CD4-positive, alpha-beta T cell (primary cell): Measurements from ENCODE around the gene ST6GAL1. TPM values are rescaled to one million over a fixed set of nuclear protein-coding genes. Genes with fewer than 3 reads are reported as not detected.
A peak's percentile ranks its signal among the peaks of the same experiment; 100 is the strongest.

Source experiments
- ATAC-seq: fragments of 200-7000 bp; cut with Tn5 transposase; one replicate; pipeline ENCODE4 v1.10.0; 2022; ENCODE audit warnings: mild to moderate bottlenecking; ENCODE audit not compliant: poor library complexity
- CTCF ChIA-PET: fragments of 350-600 bp; sonication (Branson Sonifier 250); formaldehyde crosslinking; loops from one replicate; lab custom pipeline; 2021; ENCODE audit warnings: antibody characterized with exemption, inconsistent platforms; lab: Charles Lee
- POLR2A ChIA-PET: fragments of 350-600 bp; sonication (Branson Sonifier 250); formaldehyde crosslinking; loops from one replicate; lab custom pipeline; 2021; ENCODE audit warnings: antibody characterized with exemption, inconsistent platforms; lab: Charles Lee
- DNase-seq, 14 experiments: peaks; one replicate each; pipeline ENCODE4 v3.0.0-alpha.2; 2013 to 2020; ENCODE audit warnings: mixed read lengths in 2 of 14
- H3K27ac ChIP-seq, 2 donors: one replicate each; pipeline versions ENCODE4 v1.5.1 to v1.7.0; 2013; ENCODE audit warnings: low read length in 2 of 2, low read depth in 1 of 2, mild to moderate bottlenecking in 1 of 2
- H3K27me3 ChIP-seq, 2 experiments: 1 replicate in 1 of 2; 2 replicates in 1 of 2; pipeline versions ENCODE4 v1.6.1 to v1.7.0; 2013; ENCODE audit warnings: low read length in 2 of 2, control low read depth in 1 of 2, mild to moderate bottlenecking in 1 of 2, moderate library complexity in 1 of 2; ENCODE audit not compliant: insufficient read depth in 2 of 2, control insufficient read depth in 1 of 2
- H3K36me3 ChIP-seq: one replicate; pipeline ENCODE4 v1.6.1; 2013; ENCODE audit warnings: low read length, control low read depth; ENCODE audit not compliant: insufficient read depth
- H3K4me1 ChIP-seq: one replicate; pipeline ENCODE4 v1.6.1; 2013; ENCODE audit warnings: low read length, control low read depth; ENCODE audit not compliant: insufficient read depth
- H3K4me3 ChIP-seq: one replicate; pipeline ENCODE4 v1.5.1; 2013; ENCODE audit warnings: mild to moderate bottlenecking, low read length, moderate library complexity
- H3K9me3 ChIP-seq, 2 experiments: 1 replicate in 1 of 2; 2 replicates in 1 of 2; pipeline versions ENCODE4 v1.6.1 to v1.7.0; 2013; ENCODE audit warnings: low read length in 2 of 2, mild to moderate bottlenecking in 2 of 2, control low read depth in 1 of 2, moderate library complexity in 1 of 2; ENCODE audit not compliant: control insufficient read depth in 1 of 2, insufficient read depth in 1 of 2
- H3K27ac Mint-ChIP-seq: one replicate; pipeline ENCODE4 v1.8.0; 2020; ENCODE audit warnings: mixed read lengths
- H3K27me3 Mint-ChIP-seq: one replicate; pipeline ENCODE4 v1.8.0; 2021; ENCODE audit warnings: mixed read lengths
- H3K36me3 Mint-ChIP-seq: one replicate; pipeline ENCODE4 v1.8.0; 2021; ENCODE audit warnings: low read depth, mixed read lengths
- H3K4me1 Mint-ChIP-seq: one replicate; pipeline ENCODE4 v1.8.0; 2021; ENCODE audit warnings: low read depth, mixed read lengths
- H3K4me3 Mint-ChIP-seq: one replicate; pipeline ENCODE4 v1.8.0; 2020; ENCODE audit warnings: mild to moderate bottlenecking, mixed read lengths
- H3K9me3 Mint-ChIP-seq: one replicate; pipeline ENCODE4 v1.8.0; 2020; ENCODE audit warnings: mixed read lengths
- CTCF ChIP-seq: fragments of 200-600 bp; IDR thresholded peaks from one replicate; pipeline ENCODE4 v1.8.0; 2022; ENCODE audit warnings: antibody characterized with exemption, mild to moderate bottlenecking
- intact Hi-C, 2 experiments: fragments of 100-400 bp; cut with DNase I in 1 of 2; cut with micrococcal nuclease in 1 of 2; formaldehyde crosslinking; loops; one replicate each; pipeline versions ENCODE4 v1.15.1 to v1.9.0; 2023 to 2025; cut with DNase I, micrococcal nuclease
- total RNA-seq, 174 experiments: library from RNA in 2 of 174; stranded (reverse) in 2 of 174; gene quantifications; one replicate each; pipeline ENCODE4 v1.2.3 and lab custom pipeline; 2021 to 2026

Gene ST6GAL1
- total RNA-seq, 2 experiments from 2014 or later = 27.6 to 29.1 TPM

- H3K4me3 Mint-ChIP-seq = no peak overlapping the region
- Histone ChIP-seq H3K4me1 (peaks cover 56% of the 10 kb centered on the region), H3K9me3 (no peaks in the 10 kb centered on the region), H3K36me3 (peaks cover 34% of the 10 kb centered on the region), H3K4me3 (no peak overlapping the region), H3K27ac (no peak overlapping the region), H3K27me3 (no peaks in the 10 kb centered on the region)
- no peaks in the 10 kb centered on the region for H3K9me3 Mint-ChIP-seq
- CTCF ChIA-PET = no interaction called here
- no peak for DNase-seq
- intact Hi-C loops = no loop called here
- H3K4me1 Mint-ChIP-seq = peaks cover 71% of the 10 kb centered on the region
- no peak for ATAC-seq
- POLR2A ChIA-PET = interaction anchor here (3.6 kb wide), 1 partner anchor 12 kb away, joined by 47 read pairs; no protein-coding TSS in a partner anchor
- peaks cover 48% of the 10 kb centered on the region for H3K36me3 Mint-ChIP-seq
- TF ChIP-seq CTCF = no peak
- H3K27ac Mint-ChIP-seq = peak overlapping the region; percentile 61
- H3K27me3 Mint-ChIP-seq = no peaks in the 10 kb centered on the region
Observed at GRCh38 chr3:187014417-187014864, 84.1 kb downstream of the ST6GAL1 start.

DNA sequence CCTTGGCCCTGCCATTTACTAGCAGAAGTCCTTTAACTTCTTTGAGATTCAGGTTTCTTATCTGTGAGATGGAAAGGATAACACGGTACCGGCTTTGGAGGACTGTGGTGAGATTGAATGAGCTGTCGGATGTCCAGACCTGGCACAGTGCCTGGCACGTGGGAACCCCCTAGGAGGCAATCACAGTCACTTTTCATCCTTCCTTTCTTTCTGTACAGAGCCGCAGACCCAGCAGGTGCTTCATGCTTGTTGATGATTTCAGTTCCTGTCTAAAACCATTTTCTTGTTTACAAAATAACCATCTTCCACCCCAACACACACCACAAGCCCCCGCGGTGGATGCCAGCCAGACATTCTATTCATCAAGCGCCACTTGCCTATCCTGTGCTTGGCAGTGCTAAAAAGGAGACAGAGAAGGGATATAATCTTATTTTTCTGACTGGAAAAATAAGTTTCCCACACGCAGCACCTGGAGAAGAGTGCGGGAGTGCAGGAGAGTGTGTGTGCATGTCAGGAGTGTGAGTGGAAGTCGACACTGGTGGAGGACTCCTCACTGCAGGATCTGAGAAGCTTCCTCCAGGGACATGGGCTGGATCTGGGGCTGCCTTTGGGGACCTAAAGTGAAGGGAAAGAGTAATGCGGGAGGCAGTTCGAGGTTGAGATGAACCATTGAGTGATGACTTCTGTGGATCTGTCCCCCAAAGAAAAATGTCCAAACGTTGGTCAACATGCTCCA is 85.7 kb downstream of the ST6GAL1 start:
- ATAC-seq = no peak
- peak overlapping the region; percentile 20 for H3K4me3 Mint-ChIP-seq
- ChIA-PET POLR2A (interaction anchor here (0.5 to 2.9 kb wide), 5 partner anchors 10 to 167 kb away, joined by 3 to 19 read pairs (median 3); partner anchors contain the start of gene RPL39L), CTCF (interaction anchor here (0.6 to 1.0 kb wide), 2 partner anchors 20 to 26 kb away, joined by 3 to 4 read pairs; no protein-coding TSS in a partner anchor)
- no peaks in the 10 kb centered on the region for H3K9me3 Mint-ChIP-seq
- no peak for TF ChIP-seq CTCF
- peak overlapping the region; percentile 82 for H3K27ac Mint-ChIP-seq
- Histone ChIP-seq H3K27me3 (no peaks in the 10 kb centered on the region), H3K4me1 (peaks cover 71% of the 10 kb centered on the region), H3K9me3 (no peaks in the 10 kb centered on the region), H3K27ac (no peak overlapping the region), H3K4me3 (no peak overlapping the region), H3K36me3 (peaks cover 34% of the 10 kb centered on the region)
- peaks cover 85% of the 10 kb centered on the region for H3K4me1 Mint-ChIP-seq
- intact Hi-C loops = no loop called here
- DNase-seq = peak in 3 of 14 experiments; percentile 21 to 49 (median 30)
- no peaks in the 10 kb centered on the region for H3K27me3 Mint-ChIP-seq
- H3K36me3 Mint-ChIP-seq = peaks cover 54% of the 10 kb centered on the region

- no peaks in the 10 kb centered on the region for H3K27me3 Mint-ChIP-seq
- peak overlapping the region; percentile 82 for H3K27ac Mint-ChIP-seq
- no peak for ATAC-seq
Observed at GRCh38 chr3:187016639-187017345, 86.5 kb downstream of the ST6GAL1 start.

More at GRCh38 chr3:187016639-187017345, 86.5 kb downstream of the ST6GAL1 start:
- H3K4me1 ChIP-seq = peaks cover 71% of the 10 kb centered on the region
- Mint-ChIP-seq H3K4me1 (peaks cover 81% of the 10 kb centered on the region), H3K9me3 (no peaks in the 10 kb centered on the region), H3K4me3 (peak overlapping the region; percentile 20), H3K36me3 (peaks cover 54% of the 10 kb centered on the region)
- POLR2A ChIA-PET = interaction anchor here (1.0 to 2.9 kb wide), 3 partner anchors 9 to 167 kb away, joined by 3 to 19 read pairs (median 4); partner anchors contain the start of gene RPL39L
- intact Hi-C loops = no loop called here
- peak in 1 of 14 experiments; percentile 30 for DNase-seq
- peaks cover 35% of the 10 kb centered on the region for H3K36me3 ChIP-seq
- TF ChIP-seq CTCF = no peak
- H3K27me3 ChIP-seq = no peaks in the 10 kb centered on the region
- CTCF ChIA-PET = interaction anchor here (0.6 to 1.0 kb wide), 2 partner anchors 19 to 25 kb away, joined by 3 to 4 read pairs; no protein-coding TSS in a partner anchor
- H3K27ac ChIP-seq = no peak overlapping the region
- no peak overlapping the region for H3K4me3 ChIP-seq
- H3K9me3 ChIP-seq = no peaks in the 10 kb centered on the region
